Ascending aorta (tissue), 2 donors: ENCODE measurements around the gene ITGAD. TPM values are rescaled to one million over a fixed set of nuclear protein-coding genes. Genes with fewer than 3 reads are reported as not detected.
A peak's percentile ranks its signal among the peaks of the same experiment; 100 is the strongest.

ENCODE experiments used
- DNase-seq, 2 donors: peaks; one replicate each; pipeline ENCODE4 v3.0.0-alpha.2; 2019; ENCODE audit warnings: low spot score in 2 of 2
- H3K27ac ChIP-seq, 2 donors: fragments of 200-600 bp; sonication (generic); one replicate each; pipeline ENCODE4 v1.5.1; 2016 to 2017; ENCODE audit warnings: mild to moderate bottlenecking in 1 of 2
- H3K27me3 ChIP-seq: fragments of 200-600 bp; sonication (generic); one replicate; pipeline ENCODE4 v1.5.1; 2017
- H3K36me3 ChIP-seq, 2 donors: fragments of 200-600 bp; sonication (generic); one replicate each; pipeline ENCODE4 v1.5.1; 2016
- H3K4me1 ChIP-seq, 2 donors: fragments of 200-600 bp; sonication (generic); one replicate each; pipeline ENCODE4 v1.5.1; 2016 to 2017; ENCODE audit warnings: mild to moderate bottlenecking in 1 of 2
- H3K4me3 ChIP-seq, 2 donors: fragments of 200-600 bp; sonication (generic); one replicate each; pipeline ENCODE4 v1.5.1; 2016 to 2017; ENCODE audit warnings: mild to moderate bottlenecking in 1 of 2
- H3K9me3 ChIP-seq, 2 donors: fragments of 200-600 bp; sonication (generic); one replicate each; pipeline ENCODE4 v1.5.1; 2016
- CTCF ChIP-seq, 3 experiments: fragments of 200-600 bp in 2 of 3; fragments of 450-650 bp in 1 of 3; sonication (generic) in 2 of 3; IDR thresholded peaks; one replicate each; pipeline ENCODE4 v1.5.1; 2016 to 2019; ENCODE audit warnings: antibody characterized with exemption in 3 of 3, mild to moderate bottlenecking in 1 of 3, moderate library complexity in 1 of 3
- intact Hi-C: fragments of 100-400 bp; cut with DNase I; formaldehyde crosslinking; loops from one replicate; pipeline ENCODE4 v1.15.1; 2023
- total RNA-seq: library from RNA; depleted of rRNA; stranded (reverse); fragments of >200 nt; gene quantifications from one replicate; pipeline ENCODE4 v1.1.0, GENCODE V29; 2016

The ITGAD gene
- total RNA-seq, 1 donor from 2014 or later, result not detected

DNA sequence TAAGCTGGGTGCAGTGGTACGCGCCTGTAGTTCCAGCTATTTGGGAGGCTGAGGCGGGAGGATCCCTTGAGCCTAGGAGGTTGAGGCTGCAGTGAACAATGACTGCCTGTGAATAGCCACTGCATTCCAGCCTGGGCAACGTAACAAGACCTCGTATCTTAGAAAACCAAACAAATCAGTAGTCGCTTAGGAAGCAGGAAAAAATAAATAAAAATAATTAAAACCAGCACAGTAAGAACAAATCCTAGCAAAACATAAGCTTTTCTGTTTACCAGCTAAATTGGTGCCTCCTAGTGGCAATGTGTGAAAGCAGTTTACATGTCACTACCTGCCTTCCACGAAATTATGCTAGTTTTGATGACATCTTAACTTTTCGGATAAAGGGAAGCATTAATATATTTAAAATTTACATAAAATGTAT is 67.5 kb downstream of the ITGAD start:
- peak overlapping the region; percentile 86 to 100 for H3K27ac ChIP-seq
- intact Hi-C loops, result loop anchor here (1.0 kb wide), 1 partner anchor 11 kb away; no protein-coding TSS in a partner anchor
- H3K4me3 ChIP-seq, result peak overlapping the region; percentile 59 to 75
- H3K9me3 ChIP-seq, result no peaks in the 10 kb centered on the region
- peak; percentile 15 to 55 (median 52) for TF ChIP-seq CTCF (IDR thresholded peaks at IDR 0.05)
- peaks cover 20 to 34% of the 10 kb centered on the region in 2 donors for H3K4me1 ChIP-seq
- H3K27me3 ChIP-seq, result no peaks in the 10 kb centered on the region
- H3K36me3 ChIP-seq, result peaks cover 24 to 34% of the 10 kb centered on the region in 2 donors
- peak in 1 of 2 donors; percentile 60 for DNase-seq

DNA sequence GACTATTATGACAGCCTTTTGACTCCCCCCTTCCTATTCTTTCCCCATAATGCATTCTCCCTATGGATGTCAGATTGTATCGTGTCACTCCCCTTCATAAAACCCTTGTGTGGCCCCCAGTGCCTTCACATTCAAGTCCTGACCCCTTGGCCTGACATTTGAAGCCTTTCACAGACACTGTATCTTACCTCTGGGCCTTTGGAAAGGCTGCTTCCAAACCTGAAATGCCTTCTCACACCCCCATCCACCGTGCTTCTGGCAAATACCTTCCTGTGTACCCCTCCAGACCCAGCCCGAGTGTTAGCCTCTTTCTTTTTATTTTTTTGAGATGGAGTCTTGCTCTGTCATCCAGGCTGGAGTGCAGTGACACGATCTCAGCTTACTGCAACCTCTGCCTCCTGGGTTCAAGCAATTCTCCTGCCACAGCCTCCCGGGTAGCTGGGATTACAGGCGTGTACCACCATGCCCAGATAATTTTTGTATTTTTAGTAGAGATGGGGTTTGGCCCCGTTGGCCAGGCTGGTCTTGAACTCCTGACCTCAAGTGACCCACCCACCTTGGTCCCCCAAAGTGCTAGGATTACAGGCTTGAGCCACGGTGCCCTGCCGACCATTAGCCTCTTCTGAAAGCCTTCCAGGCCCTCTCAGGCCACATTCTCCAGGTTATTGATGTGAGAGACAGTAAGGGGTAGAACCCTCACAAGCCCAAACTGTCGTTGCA is 68.2 kb downstream of the ITGAD start:
- no peaks in the 10 kb centered on the region for H3K9me3 ChIP-seq
- peak in 1 of 2 donors; percentile 55 for DNase-seq
- no peak for TF ChIP-seq CTCF (IDR thresholded peaks at IDR 0.05)
- H3K4me1 ChIP-seq, result peaks cover 20 to 26% of the 10 kb centered on the region in 2 donors
- no peaks in the 10 kb centered on the region for H3K27me3 ChIP-seq
- H3K4me3 ChIP-seq, result no peak overlapping the region
- peaks cover 32 to 42% of the 10 kb centered on the region in 2 donors for H3K36me3 ChIP-seq
- H3K27ac ChIP-seq, result peak overlapping the region in 1 of 2 donors; percentile 86
- intact Hi-C loops, result no loop called here

DNA sequence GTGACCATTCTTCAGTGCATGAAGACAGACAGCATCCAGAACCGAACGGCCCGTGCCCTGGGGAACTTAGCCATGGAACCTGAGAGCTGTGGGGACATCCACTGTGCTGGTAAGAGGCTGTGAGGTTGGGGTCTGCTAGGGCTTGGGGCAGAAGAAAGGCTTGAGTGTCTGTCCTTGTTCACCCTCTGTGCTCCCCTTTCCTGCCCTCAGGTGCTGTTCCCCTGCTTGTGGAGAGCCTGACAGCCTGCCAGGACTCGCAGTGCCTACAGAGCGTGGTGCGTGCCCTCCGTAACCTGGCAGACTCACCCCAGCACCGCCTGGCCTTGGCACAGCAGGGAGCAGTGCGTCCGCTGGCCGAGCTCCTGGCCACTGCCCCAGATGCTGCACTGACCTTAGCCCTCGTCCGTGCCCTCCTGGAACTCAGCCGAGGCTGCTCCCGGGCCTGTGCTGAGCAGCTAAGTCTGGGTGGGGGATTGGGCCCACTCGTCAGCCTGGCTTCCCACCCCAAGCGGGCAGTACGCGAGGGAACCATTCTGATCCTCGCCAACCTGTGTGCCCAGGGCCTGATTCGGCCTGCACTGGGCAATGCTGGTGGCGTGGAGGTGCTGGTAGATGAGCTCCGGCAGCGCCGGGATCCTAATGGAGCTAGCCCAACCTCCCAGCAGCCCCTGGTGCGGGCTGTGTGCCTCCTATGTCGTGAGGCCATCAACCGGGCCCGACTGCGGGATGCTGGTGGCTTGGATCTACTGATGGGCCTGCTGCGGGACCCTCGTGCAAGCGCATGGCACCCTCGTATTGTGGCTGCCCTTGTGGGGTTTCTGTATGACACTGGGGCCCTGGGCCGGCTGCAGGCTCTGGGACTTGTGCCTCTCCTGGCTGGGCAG is 69.0 kb downstream of the ITGAD start:
- intact Hi-C loops, result no loop called here
- TF ChIP-seq CTCF (IDR thresholded peaks at IDR 0.05), result no peak
- DNase-seq, result peak in 1 of 2 donors; percentile 62
- Histone ChIP-seq H3K4me3 (no peak overlapping the region), H3K4me1 (peaks cover 13 to 18% of the 10 kb centered on the region in 2 donors), H3K27ac (no peak overlapping the region), H3K36me3 (peaks cover 35 to 49% of the 10 kb centered on the region in 2 donors), H3K9me3 (no peaks in the 10 kb centered on the region), H3K27me3 (no peaks in the 10 kb centered on the region)

- peaks cover 35 to 50% of the 10 kb centered on the region in 2 donors for H3K36me3 ChIP-seq
- DNase-seq, result peak in 1 of 2 donors; percentile 54
- no peaks in the 10 kb centered on the region for H3K27me3 ChIP-seq
Observed at GRCh38 chr16:31464348-31464769, 71.2 kb downstream of the ITGAD start.

More at GRCh38 chr16:31464348-31464769, 71.2 kb downstream of the ITGAD start:
- H3K4me3 ChIP-seq, result no peak overlapping the region
- intact Hi-C loops, result no loop called here
- no peak for TF ChIP-seq CTCF (IDR thresholded peaks at IDR 0.05)
- no peak overlapping the region for H3K27ac ChIP-seq
- no peaks in the 10 kb centered on the region for H3K9me3 ChIP-seq
- peaks cover 5 to 7% of the 10 kb centered on the region in 2 donors for H3K4me1 ChIP-seq
